Heart right ventricle (tissue), 16 donors: ENCODE data around the gene AGBL4. TPM values are rescaled to one million over a fixed set of nuclear protein-coding genes. Genes with fewer than 3 reads are reported as not detected.

Source experiments
- ATAC-seq, 8 donors: fragments of 200-7000 bp; cut with Tn5 transposase; one replicate each; pipeline ENCODE4 v1.9.1; 2020; ENCODE audit warnings: mild to moderate bottlenecking in 8 of 8, moderate library complexity in 8 of 8, moderate number of reproducible peaks in 1 of 8
- DNase-seq, 2 donors: peaks; one replicate each; pipeline ENCODE4 v3.0.0-alpha.2; 2020
- H3K27ac ChIP-seq, 10 donors: fragments of 200-600 bp; sonication (generic) in 2 of 10; one replicate each; pipeline versions ENCODE4 v1.5.0 to v1.8.0; 2020 to 2022; ENCODE audit warnings: mild to moderate bottlenecking in 3 of 10
- H3K27me3 ChIP-seq, 7 donors: fragments of 200-600 bp; one replicate each; pipeline ENCODE4 v1.8.0; 2021 to 2022; ENCODE audit warnings: mild to moderate bottlenecking in 2 of 7
- H3K36me3 ChIP-seq, 9 donors: fragments of 200-600 bp; sonication (generic) in 1 of 9; one replicate each; pipeline versions ENCODE4 v1.5.0 to v1.8.0; 2020 to 2022; ENCODE audit warnings: mild to moderate bottlenecking in 2 of 9
- H3K4me1 ChIP-seq, 9 donors: fragments of 200-600 bp; sonication (generic) in 1 of 9; one replicate each; pipeline versions ENCODE4 v1.5.0 to v1.8.0; 2020 to 2022; ENCODE audit warnings: mild to moderate bottlenecking in 4 of 9
- H3K4me3 ChIP-seq, 10 donors: fragments of 200-600 bp; sonication (generic) in 2 of 10; one replicate each; pipeline versions ENCODE4 v1.5.0 to v1.8.0; 2020 to 2022; ENCODE audit warnings: mild to moderate bottlenecking in 7 of 10, moderate library complexity in 2 of 10
- H3K9me3 ChIP-seq, 11 donors: fragments of 200-600 bp in 10 of 11; sonication (generic) in 2 of 11; one replicate each; pipeline versions ENCODE4 v1.5.0 to v1.8.0; 2013 to 2022; ENCODE audit warnings: mild to moderate bottlenecking in 2 of 11, control low read depth in 1 of 11, moderate library complexity in 1 of 11
- CTCF ChIP-seq, 9 donors: fragments of 200-600 bp; sonication (generic) in 2 of 9; IDR thresholded peaks; one replicate each; pipeline versions ENCODE4 v1.5.0 to v1.8.0; 2021 to 2022; ENCODE audit warnings: antibody characterized with exemption in 9 of 9, mild to moderate bottlenecking in 5 of 9, moderate library complexity in 1 of 9
- WGBS, 2 donors: extraction: QIAGEN DNeasy Blood & Tissue Kit; methylation state at CpG; one replicate each; pipeline ENCODE4 v1.1.7; 2013; ENCODE audit warnings: inconsistent platforms in 1 of 2; 5-methylcytosine and 5-hydroxymethylcytosine counted together
- intact Hi-C, 10 donors: fragments of 100-400 bp; cut with DNase I; formaldehyde crosslinking; loops; one replicate each; pipeline versions ENCODE4 v1.11.1 to v1.14.2; 2022
- polyA plus RNA-seq, 2 donors: library from polyadenylated mRNA; stranded (reverse); fragments of 200-250 nt; gene quantifications; one replicate each; pipeline ENCODE4 v1.2.3, GENCODE V29; 2013
- total RNA-seq, 10 donors: library from RNA; stranded (reverse); fragmentation: NEBNext Ultra II Directional in 3 of 10; extraction: Animal tissue kit (Norgen Biotek cat#: 25700) in 3 of 10; gene quantifications; one replicate each; pipeline versions ENCODE4 v1.2.1 to v1.2.4, GENCODE V29; 2021 to 2023
- donor health status: Arrhythmogenic right ventricular cardiomyopathy.
- donor health status: ischemic (EF 13 %, LVEDD 7.1; RV severe dilation, severe dysfunction).
- donor health status: healthy with polysubstance abuse.
- donor health status: DM: no; HTN: yes; CAD: no.
- donor health status: DM: no; HTN: no; CAD: no.
- donor health status: ischemic (EF 25% LVEDD 6.9; RV normal size, moderate dysfunction).
- donor health status: ischemic (EF 25% LVEDD 5.7; RV mildly dilated, moderate dysfunction).
- donor health status: healthy.
- donor health status: DM: yes; HTN: yes; CAD: no.
- donor health status: Ischemic cardiomyopathy.
- donor health status: ischemic (EF 35%, LVEDD 5.7; RV mildly dilated, moderate dysfunction).
- donor health status: nonischemic (EF 11% LVEDD 7.7; RV severe dilation, severe dysfunction).
- donor health status: DM: yes; HTN: yes; CAD: no.
- donor health status: PGD.
- donor health status: ischemic (EF 29% LVEDD 5.4; RV normal size, mild dysfunction).
- donor health status: nonischemic (EF 23%, LVEDD 6.1; RV moderate dilation, normal function).

Gene AGBL4
- total and polyA plus RNA-seq, 12 donors: 0.04 to 0.93 (median 0.46) TPM; not detected in 2

GRCh38 chr1:48629867-48630266 lies 1393.9 kb downstream of the AGBL4 start:
- ATAC-seq (no peak), DNase-seq (no peak)
- 87 to 90% methylated on average over 3 of the region's 3 CpGs for WGBS, 2 donors
- TF ChIP-seq CTCF (IDR thresholded peaks at IDR 0.05): no peak
- H3K27me3 ChIP-seq: peaks cover 0 to 19% (median 0%) of the 10 kb centered on the region in 7 donors
- intact Hi-C loops: no loop called here
- H3K36me3 ChIP-seq: no peaks in the 10 kb centered on the region
- H3K27ac ChIP-seq: no peak overlapping the region
- no peaks in the 10 kb centered on the region for H3K9me3 ChIP-seq
- H3K4me1 ChIP-seq: no peaks in the 10 kb centered on the region
- H3K4me3 ChIP-seq: no peak overlapping the region

GRCh38 chr1:48627486-48627885 lies 1396.3 kb downstream of the AGBL4 start:
- H3K4me3 ChIP-seq: no peak overlapping the region
- 29 to 36% methylated on average over 5 of the region's 5 CpGs for WGBS, 2 donors
- no peaks in the 10 kb centered on the region for H3K4me1 ChIP-seq
- no peak for ATAC-seq
- no peak for DNase-seq
- H3K27me3 ChIP-seq: peaks cover 0 to 21% (median 0%) of the 10 kb centered on the region in 7 donors
- H3K9me3 ChIP-seq: no peaks in the 10 kb centered on the region
- TF ChIP-seq CTCF (IDR thresholded peaks at IDR 0.05): no peak
- no peaks in the 10 kb centered on the region for H3K36me3 ChIP-seq
- intact Hi-C loops: no loop called here
- no peak overlapping the region for H3K27ac ChIP-seq

GRCh38 chr1:48619539-48619938 lies 1404.2 kb downstream of the AGBL4 start:
- ATAC-seq: peak in 4 of 8 donors; percentile 29 to 56 (median 41)
- H3K27me3 ChIP-seq: peaks cover 0 to 29% (median 5%) of the 10 kb centered on the region in 7 donors
- peak in 1 of 2 donors; percentile 9 for DNase-seq

GRCh38 chr1:48617252-48617651 lies 1406.5 kb downstream of the AGBL4 start:
- H3K4me3 ChIP-seq: no peak overlapping the region
- DNase-seq (no peak), ATAC-seq (no peak)
- H3K36me3 ChIP-seq: no peaks in the 10 kb centered on the region
- peaks cover 0 to 26% (median 5%) of the 10 kb centered on the region in 7 donors for H3K27me3 ChIP-seq
- WGBS, 2 donors: 49 to 62% methylated on average over 3 of the region's 3 CpGs
- intact Hi-C loops: no loop called here
- no peaks in the 10 kb centered on the region for H3K9me3 ChIP-seq
- no peak for TF ChIP-seq CTCF (IDR thresholded peaks at IDR 0.05)
- H3K27ac ChIP-seq: no peak overlapping the region
- peaks cover 0 to 11% (median 0%) of the 10 kb centered on the region in 9 donors for H3K4me1 ChIP-seq

More at GRCh38 chr1:48619539-48619938, 1404.2 kb downstream of the AGBL4 start:
- H3K4me1 ChIP-seq: peaks cover 0 to 11% (median 0%) of the 10 kb centered on the region in 9 donors
- H3K36me3 ChIP-seq: no peaks in the 10 kb centered on the region
- no peak overlapping the region for H3K27ac ChIP-seq
- WGBS, 2 donors: 38 to 45% methylated on average over 9 of the region's 9 CpGs
- intact Hi-C loops: no loop called here
- H3K9me3 ChIP-seq: no peaks in the 10 kb centered on the region
- H3K4me3 ChIP-seq: no peak overlapping the region
- TF ChIP-seq CTCF (IDR thresholded peaks at IDR 0.05): no peak
